Memory B cell (primary cell): Measurements from ENCODE around the gene IL6.

Experiments used
- ATAC-seq: fragments of 150-1000 bp; cut with Tn5 transposase; 2 replicates; pipeline ENCODE4 v1.10.0; 2021; ENCODE audit warnings: low read depth, mild to moderate bottlenecking, moderate library complexity
- DNase-seq, 2 donors: peaks; one replicate each; pipeline ENCODE4 v3.0.0; 2022; ENCODE audit warnings: low spot score in 2 of 2
- H3K27ac Mint-ChIP-seq: one replicate; pipeline ENCODE4 v1.8.0; 2022; ENCODE audit warnings: mild to moderate bottlenecking, moderate library complexity, mixed read lengths
- H3K27me3 Mint-ChIP-seq: one replicate; pipeline ENCODE4 v1.8.0; 2022; ENCODE audit warnings: mixed read lengths
- H3K36me3 Mint-ChIP-seq: one replicate; pipeline ENCODE4 v1.8.0; 2022; ENCODE audit warnings: mild to moderate bottlenecking, mixed read lengths
- H3K4me1 Mint-ChIP-seq: one replicate; pipeline ENCODE4 v1.8.0; 2022; ENCODE audit warnings: mixed read lengths
- H3K4me3 Mint-ChIP-seq: one replicate; pipeline ENCODE4 v1.8.0; 2022; ENCODE audit warnings: mild to moderate bottlenecking, moderate library complexity, mixed read lengths
- H3K9me3 Mint-ChIP-seq: one replicate; pipeline ENCODE4 v1.8.0; 2022; ENCODE audit warnings: mixed read lengths

The IL6 gene

DNA sequence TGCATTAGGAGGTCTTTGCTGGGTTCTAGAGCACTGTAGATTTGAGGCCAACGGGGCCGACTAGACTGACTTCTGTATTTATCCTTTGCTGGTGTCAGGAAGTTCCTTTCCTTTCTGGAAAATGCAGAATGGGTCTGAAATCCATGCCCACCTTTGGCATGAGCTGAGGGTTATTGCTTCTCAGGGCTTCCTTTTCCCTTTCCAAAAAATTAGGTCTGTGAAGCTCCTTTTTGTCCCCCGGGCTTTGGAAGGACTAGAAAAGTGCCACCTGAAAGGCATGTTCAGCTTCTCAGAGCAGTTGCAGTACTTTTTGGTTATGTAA, 675 bp downstream of the IL6 start:
- DNase-seq (no peak), ATAC-seq (no peak)
- Mint-ChIP-seq H3K27ac (peak overlapping the region; percentile 90), H3K4me1 (peaks cover 36% of the 10 kb centered on the region), H3K9me3 (no peaks in the 10 kb centered on the region), H3K4me3 (peak overlapping the region; percentile 85), H3K36me3 (no peaks in the 10 kb centered on the region), H3K27me3 (no peaks in the 10 kb centered on the region)

DNA sequence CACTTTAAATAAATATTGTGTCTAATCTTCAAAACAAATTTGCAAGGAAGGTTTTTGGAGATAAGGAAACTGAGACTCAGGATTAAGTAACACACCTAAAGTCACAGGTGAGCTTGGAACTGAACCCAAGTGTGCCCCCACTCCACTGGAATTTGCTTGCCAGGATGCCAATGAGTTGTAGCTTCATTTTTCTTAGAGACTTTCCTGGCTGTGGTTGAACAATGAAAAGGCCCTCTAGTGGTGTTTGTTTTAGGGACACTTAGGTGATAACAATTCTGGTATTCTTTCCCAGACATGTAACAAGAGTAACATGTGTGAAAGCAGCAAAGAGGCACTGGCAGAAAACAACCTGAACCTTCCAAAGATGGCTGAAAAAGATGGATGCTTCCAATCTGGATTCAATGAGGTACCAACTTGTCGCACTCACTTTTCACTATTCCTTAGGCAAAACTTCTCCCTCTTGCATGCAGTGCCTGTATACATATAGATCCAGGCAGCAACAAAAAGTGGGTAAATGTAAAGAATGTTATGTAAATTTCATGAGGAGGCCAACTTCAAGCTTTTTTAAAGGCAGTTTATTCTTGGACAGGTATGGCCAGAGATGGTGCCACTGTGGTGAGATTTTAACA, 1.5 kb downstream of the IL6 start:
- Mint-ChIP-seq H3K27ac (no peak overlapping the region), H3K9me3 (no peaks in the 10 kb centered on the region), H3K36me3 (no peaks in the 10 kb centered on the region), H3K4me1 (peaks cover 29% of the 10 kb centered on the region), H3K4me3 (peak overlapping the region; percentile 85), H3K27me3 (peaks cover 1% of the 10 kb centered on the region)
- DNase-seq, result peak in 1 of 2 donors; percentile 30
- no peak for ATAC-seq

DNA sequence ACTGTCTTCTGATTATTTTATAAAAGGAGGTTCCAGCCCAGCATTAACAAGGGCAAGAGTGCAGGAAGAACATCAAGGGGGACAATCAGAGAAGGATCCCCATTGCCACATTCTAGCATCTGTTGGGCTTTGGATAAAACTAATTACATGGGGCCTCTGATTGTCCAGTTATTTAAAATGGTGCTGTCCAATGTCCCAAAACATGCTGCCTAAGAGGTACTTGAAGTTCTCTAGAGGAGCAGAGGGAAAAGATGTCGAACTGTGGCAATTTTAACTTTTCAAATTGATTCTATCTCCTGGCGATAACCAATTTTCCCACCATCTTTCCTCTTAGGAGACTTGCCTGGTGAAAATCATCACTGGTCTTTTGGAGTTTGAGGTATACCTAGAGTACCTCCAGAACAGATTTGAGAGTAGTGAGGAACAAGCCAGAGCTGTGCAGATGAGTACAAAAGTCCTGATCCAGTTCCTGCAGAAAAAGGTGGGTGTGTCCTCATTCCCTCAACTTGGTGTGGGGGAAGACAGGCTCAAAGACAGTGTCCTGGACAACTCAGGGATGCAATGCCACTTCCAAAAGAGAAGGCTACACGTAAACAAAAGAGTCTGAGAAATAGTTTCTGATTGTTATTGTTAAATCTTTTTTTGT, 2.3 kb downstream of the IL6 start:
- ATAC-seq (no peak), DNase-seq (no peak)
- Mint-ChIP-seq H3K27ac (no peak overlapping the region), H3K4me3 (no peak overlapping the region), H3K4me1 (peaks cover 24% of the 10 kb centered on the region), H3K9me3 (no peaks in the 10 kb centered on the region), H3K27me3 (peaks cover 1% of the 10 kb centered on the region), H3K36me3 (no peaks in the 10 kb centered on the region)

DNA sequence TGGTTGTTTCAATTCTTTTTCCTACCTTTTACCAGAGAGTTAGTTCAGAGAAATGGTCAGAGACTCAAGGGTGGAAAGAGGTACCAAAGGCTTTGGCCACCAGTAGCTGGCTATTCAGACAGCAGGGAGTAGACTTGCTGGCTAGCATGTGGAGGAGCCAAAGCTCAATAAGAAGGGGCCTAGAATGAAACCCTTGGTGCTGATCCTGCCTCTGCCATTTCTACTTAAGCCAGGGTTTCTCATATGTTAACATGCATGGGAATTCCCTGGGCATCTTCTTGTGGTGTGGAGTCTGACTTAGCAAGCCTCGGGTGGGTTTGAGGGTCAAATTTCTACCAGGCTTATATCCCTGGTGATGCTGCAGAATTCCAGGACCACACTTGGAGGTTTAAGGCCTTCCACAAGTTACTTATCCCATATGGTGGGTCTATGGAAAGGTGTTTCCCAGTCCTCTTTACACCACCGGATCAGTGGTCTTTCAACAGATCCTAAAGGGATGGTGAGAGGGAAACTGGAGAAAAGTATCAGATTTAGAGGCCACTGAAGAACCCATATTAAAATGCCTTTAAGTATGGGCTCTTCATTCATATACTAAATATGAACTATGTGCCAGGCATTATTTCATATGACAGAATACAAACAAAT, 3.2 kb downstream of the IL6 start:
- DNase-seq, result no peak
- Mint-ChIP-seq H3K27me3 (peaks cover 3% of the 10 kb centered on the region), H3K4me1 (peaks cover 23% of the 10 kb centered on the region), H3K4me3 (no peak overlapping the region), H3K9me3 (no peaks in the 10 kb centered on the region), H3K27ac (no peak overlapping the region), H3K36me3 (no peaks in the 10 kb centered on the region)
- no peak for ATAC-seq

DNA sequence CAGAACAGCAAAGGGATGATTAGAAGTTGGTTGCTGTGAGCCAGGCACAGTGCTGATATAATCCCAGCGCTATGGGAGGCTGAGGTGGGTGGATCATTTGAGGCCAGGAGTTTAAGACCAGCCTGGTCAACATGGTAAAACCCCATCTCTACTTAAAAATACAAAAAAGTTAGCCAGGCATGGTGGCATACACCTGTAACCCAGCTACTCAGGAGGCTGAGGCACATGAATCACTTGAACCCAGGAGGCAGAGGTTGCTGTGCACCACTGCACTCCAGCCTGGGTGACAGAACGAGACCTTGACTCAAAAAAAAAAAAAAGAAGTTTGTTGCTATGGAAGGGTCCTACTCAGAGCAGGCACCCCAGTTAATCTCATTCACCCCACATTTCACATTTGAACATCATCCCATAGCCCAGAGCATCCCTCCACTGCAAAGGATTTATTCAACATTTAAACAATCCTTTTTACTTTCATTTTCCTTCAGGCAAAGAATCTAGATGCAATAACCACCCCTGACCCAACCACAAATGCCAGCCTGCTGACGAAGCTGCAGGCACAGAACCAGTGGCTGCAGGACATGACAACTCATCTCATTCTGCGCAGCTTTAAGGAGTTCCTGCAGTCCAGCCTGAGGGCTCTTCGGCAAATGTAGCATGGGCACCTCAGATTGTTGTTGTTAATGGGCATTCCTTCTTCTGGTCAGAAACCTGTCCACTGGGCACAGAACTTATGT, 4.1 kb downstream of the IL6 start:
- Mint-ChIP-seq H3K9me3 (no peaks in the 10 kb centered on the region), H3K27me3 (peaks cover 3% of the 10 kb centered on the region), H3K36me3 (no peaks in the 10 kb centered on the region), H3K4me3 (peak overlapping the region; percentile 12), H3K27ac (peak overlapping the region; percentile 48), H3K4me1 (peaks cover 14% of the 10 kb centered on the region)
- DNase-seq (no peak), ATAC-seq (no peak)

DNA sequence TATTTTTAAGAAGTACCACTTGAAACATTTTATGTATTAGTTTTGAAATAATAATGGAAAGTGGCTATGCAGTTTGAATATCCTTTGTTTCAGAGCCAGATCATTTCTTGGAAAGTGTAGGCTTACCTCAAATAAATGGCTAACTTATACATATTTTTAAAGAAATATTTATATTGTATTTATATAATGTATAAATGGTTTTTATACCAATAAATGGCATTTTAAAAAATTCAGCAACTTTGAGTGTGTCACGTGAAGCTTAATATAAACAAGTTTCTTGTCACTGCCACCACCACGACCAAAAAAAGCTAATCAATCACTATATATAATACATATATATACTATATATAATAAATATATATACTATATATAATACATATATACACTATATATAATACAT, 4.8 kb downstream of the IL6 start:
- H3K4me3 Mint-ChIP-seq, result no peak overlapping the region
- no peak for ATAC-seq
- DNase-seq, result no peak
- H3K27me3 Mint-ChIP-seq, result peaks cover 3% of the 10 kb centered on the region
- H3K9me3 Mint-ChIP-seq, result peaks cover 3% of the 10 kb centered on the region
- H3K36me3 Mint-ChIP-seq, result peaks cover 2% of the 10 kb centered on the region
- peaks cover 10% of the 10 kb centered on the region for H3K4me1 Mint-ChIP-seq
- no peak overlapping the region for H3K27ac Mint-ChIP-seq

DNA sequence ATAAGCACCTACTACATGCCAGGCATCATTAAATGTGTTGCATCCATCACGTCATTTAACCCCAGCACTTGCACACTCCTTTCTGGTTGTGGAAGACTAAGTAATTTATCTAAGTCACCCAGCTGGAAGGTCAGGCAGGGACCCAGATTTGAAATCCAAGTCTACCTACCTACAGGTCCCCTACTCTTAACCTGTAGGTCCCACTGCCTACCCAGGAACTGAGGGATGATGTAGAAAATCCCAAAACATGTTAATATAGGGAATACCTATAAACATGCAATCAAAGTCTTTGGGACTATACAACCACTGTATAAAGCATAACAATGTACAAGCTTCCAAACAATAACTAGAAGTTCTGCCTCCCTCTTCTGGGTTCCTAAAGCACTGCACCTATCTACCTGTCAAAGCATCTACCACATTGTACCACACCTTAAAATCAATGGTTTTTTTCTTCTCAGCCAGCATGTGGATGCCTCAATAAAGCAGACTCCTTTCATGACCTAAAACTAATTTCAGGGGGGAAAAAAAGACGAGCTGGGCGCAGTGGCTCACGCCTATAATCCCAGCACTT, 5.6 kb downstream of the IL6 start:
- Mint-ChIP-seq H3K4me1 (peaks cover 7% of the 10 kb centered on the region), H3K4me3 (no peak overlapping the region), H3K27me3 (peaks cover 3% of the 10 kb centered on the region), H3K36me3 (peaks cover 7% of the 10 kb centered on the region), H3K9me3 (peaks cover 8% of the 10 kb centered on the region), H3K27ac (no peak overlapping the region)
- DNase-seq, result no peak
- peak; percentile 55 for ATAC-seq

DNA sequence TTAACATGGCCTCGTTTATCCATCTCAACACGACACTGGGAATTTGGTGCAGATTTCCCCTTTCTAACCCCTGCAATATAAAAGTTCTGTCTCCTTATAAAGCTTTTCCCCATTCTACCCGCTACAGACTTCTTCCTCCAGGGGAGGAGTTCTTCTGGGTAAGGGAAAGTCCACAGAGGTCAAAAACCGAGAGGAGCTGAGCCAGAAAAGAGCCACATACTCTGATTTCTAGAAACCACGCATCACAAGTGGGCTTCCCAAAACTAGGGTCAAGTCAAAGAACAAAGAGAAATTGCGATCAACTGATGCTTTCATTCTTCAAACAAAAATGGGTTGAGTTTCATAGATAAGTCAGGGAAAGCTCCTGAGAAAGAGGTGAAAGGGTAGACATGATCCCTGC, 6.8 kb downstream of the IL6 start:
- peaks cover 3% of the 10 kb centered on the region for H3K27me3 Mint-ChIP-seq
- H3K4me1 Mint-ChIP-seq, result peaks cover 4% of the 10 kb centered on the region
- peaks cover 8% of the 10 kb centered on the region for H3K9me3 Mint-ChIP-seq
- DNase-seq (no peak), ATAC-seq (no peak)
- no peak overlapping the region for H3K27ac Mint-ChIP-seq
- H3K4me3 Mint-ChIP-seq, result no peak overlapping the region
- H3K36me3 Mint-ChIP-seq, result peaks cover 7% of the 10 kb centered on the region

DNA sequence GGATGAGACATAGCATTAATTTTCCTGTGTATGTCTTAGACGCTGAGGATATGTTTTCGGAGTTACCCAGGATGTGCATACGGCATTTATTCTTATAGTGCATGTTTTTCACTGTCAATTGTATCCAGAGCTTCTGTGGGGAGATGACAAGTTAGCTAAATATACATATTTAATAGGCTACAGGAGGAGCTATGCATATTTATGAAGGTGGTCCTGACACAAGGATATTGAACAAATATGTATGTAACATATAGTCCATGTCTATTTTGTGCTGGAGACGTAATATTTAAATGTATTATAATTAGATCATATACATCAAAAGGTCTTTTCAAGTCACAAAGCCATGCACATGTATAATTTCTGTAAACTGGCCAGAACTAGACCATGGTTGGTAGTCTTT, 16.0 kb downstream of the IL6 start:
- ATAC-seq, result no peak
- Mint-ChIP-seq H3K4me1 (no peaks in the 10 kb centered on the region), H3K36me3 (no peaks in the 10 kb centered on the region), H3K27me3 (no peaks in the 10 kb centered on the region), H3K27ac (no peak overlapping the region), H3K9me3 (no peaks in the 10 kb centered on the region), H3K4me3 (no peak overlapping the region)
- DNase-seq, result no peak

DNA sequence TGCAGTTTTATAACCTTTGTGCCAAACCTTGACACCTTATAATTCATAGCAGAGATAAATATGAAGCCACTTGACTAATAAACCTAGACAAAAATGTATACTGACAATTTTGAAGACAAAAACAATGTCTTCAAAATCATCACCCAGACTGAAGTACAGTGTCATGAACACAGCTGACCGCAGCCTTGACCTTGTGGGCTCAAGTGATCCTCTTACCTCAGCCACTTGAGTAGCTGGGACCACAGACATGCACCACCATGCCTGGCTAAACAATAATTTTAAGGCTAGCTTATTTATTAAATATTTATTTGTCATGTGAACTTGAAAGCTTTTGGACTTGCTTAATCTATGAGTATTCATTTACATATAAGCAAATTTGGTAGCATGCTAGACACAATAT, 24.3 kb downstream of the IL6 start:
- no peaks in the 10 kb centered on the region for H3K27me3 Mint-ChIP-seq
- no peak for DNase-seq
- H3K4me3 Mint-ChIP-seq, result no peak overlapping the region
- H3K4me1 Mint-ChIP-seq, result no peaks in the 10 kb centered on the region
- H3K9me3 Mint-ChIP-seq, result peaks cover 7% of the 10 kb centered on the region
- H3K27ac Mint-ChIP-seq, result no peak overlapping the region
- no peak for ATAC-seq
- no peaks in the 10 kb centered on the region for H3K36me3 Mint-ChIP-seq

DNA sequence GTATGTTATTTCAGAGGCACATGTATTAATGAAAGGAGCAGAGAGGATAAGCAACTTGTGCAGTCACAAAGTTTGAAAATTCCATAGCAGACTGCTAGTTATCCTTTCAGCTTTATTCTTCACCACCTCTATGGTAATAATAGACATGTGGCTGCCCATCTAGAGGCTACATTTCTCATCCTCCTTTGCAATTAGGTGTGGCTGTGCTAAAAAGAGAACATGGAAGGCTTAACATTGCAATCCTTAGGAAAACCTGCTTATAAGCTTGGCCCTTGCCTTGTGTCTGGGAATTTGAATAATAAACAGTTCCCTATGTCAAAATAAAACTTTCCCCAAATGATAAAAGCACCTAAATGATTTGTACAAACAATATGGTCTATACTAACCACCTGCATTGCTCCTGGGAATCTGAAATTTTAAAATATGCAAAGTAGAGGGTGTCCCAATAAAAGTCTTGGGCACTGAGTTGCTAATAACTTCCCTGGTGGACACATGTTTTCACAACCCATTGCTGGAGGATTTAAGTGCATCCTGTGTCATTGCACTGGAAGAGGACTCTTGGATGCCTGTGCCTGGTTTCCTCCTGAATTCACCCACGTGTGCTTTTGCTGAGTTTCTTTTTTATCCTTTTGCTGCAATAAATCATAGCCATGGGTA, 30.5 kb downstream of the IL6 start:
- no peak for ATAC-seq
- no peaks in the 10 kb centered on the region for H3K36me3 Mint-ChIP-seq
- peaks cover 7% of the 10 kb centered on the region for H3K9me3 Mint-ChIP-seq
- no peak overlapping the region for H3K4me3 Mint-ChIP-seq
- no peaks in the 10 kb centered on the region for H3K4me1 Mint-ChIP-seq
- H3K27me3 Mint-ChIP-seq, result no peaks in the 10 kb centered on the region
- no peak for DNase-seq
- no peak overlapping the region for H3K27ac Mint-ChIP-seq

DNA sequence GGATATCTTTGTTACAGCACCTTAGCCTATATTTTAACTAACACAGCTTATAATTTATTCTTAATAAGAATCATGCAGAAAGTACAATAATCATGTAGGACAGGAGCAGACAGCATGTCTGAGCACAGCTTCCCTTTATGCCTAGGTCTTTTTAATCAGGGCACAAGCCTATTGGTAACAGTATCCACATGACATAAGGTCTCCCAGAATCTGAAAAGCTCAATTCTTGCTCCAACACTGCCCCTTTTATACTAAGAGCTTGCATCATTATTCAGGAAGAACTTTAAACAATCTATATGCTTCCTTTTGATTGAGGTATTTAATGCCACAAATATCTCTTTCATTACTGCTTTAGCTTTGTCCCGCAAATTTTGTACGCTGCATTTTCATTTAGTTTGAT, 31.6 kb downstream of the IL6 start:
- H3K27ac Mint-ChIP-seq, result no peak overlapping the region
- no peak for ATAC-seq
- no peaks in the 10 kb centered on the region for H3K27me3 Mint-ChIP-seq
- DNase-seq, result no peak
- no peak overlapping the region for H3K4me3 Mint-ChIP-seq
- H3K4me1 Mint-ChIP-seq, result no peaks in the 10 kb centered on the region
- no peaks in the 10 kb centered on the region for H3K36me3 Mint-ChIP-seq
- peaks cover 7% of the 10 kb centered on the region for H3K9me3 Mint-ChIP-seq

DNA sequence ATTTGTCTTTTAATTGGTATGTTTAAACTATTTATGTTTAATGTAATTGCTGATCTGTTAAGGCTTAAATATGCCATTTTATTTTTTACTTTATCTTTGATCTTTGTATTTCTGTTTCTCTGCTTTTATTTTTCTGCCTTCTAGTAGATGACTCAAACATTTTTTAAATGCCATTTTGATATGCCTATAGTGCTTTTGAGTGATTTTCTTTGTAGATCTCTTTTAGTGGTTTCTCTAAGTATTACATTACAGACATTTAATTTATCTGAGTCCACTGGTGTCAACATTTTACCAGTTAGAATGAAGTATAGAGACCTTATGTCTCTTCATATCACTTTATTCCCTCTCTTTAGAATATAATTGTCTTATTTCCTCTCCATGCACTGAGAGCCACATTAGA, 32.7 kb downstream of the IL6 start:
- H3K27ac Mint-ChIP-seq, result no peak overlapping the region
- no peaks in the 10 kb centered on the region for H3K36me3 Mint-ChIP-seq
- DNase-seq (no peak), ATAC-seq (no peak)
- H3K27me3 Mint-ChIP-seq, result no peaks in the 10 kb centered on the region
- no peak overlapping the region for H3K4me3 Mint-ChIP-seq
- no peaks in the 10 kb centered on the region for H3K9me3 Mint-ChIP-seq
- H3K4me1 Mint-ChIP-seq, result peaks cover 2% of the 10 kb centered on the region

DNA sequence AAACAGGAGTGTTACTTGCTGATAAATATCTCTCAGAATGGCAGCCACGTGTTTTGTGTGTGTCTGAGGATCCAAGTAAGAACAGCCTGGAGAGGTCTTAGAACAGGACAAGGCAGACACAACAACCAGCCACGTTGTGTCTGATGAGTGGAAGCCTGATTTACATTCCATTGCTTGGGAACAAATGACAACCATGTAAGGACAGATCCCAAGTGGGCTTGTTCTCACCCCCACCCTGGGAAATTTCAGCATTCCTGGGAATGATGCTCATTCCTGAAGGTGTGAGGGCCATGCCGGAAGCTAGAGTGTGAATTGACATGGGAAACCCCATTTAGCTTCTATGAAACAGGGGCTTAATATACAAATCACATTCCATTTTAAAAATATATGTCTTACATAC, 35.9 kb downstream of the IL6 start:
- H3K27me3 Mint-ChIP-seq, result no peaks in the 10 kb centered on the region
- no peaks in the 10 kb centered on the region for H3K9me3 Mint-ChIP-seq
- ATAC-seq (no peak), DNase-seq (no peak)
- H3K4me1 Mint-ChIP-seq, result peaks cover 13% of the 10 kb centered on the region
- H3K27ac Mint-ChIP-seq, result no peak overlapping the region
- no peaks in the 10 kb centered on the region for H3K36me3 Mint-ChIP-seq
- H3K4me3 Mint-ChIP-seq, result no peak overlapping the region
